Measurements from ENCODE around the gene TTC27. TPM values are rescaled to one million over a fixed set of nuclear protein-coding genes. Genes with fewer than 3 reads are reported as not detected.
A peak's percentile ranks its signal among the peaks of the same experiment; 100 is the strongest.

The TTC27 gene
- polyA plus RNA-seq (15.9 to 28.7 TPM (median 16.9 TPM) in 3 replicates), polyA minus RNA-seq (20.9 to 26.6 TPM (median 23.3 TPM) in 3 replicates)
- 32.8 TPM for polyA plus RNA-seq (2011; ENCODE audit: low read depth)
- polyA plus RNA-seq (2011; cell fraction: cytosol; rRNA removed) = 11.5 and 18.5 TPM in 2 replicates
- polyA plus RNA-seq (2011; cell fraction: nucleus; rRNA removed) = 17.6 and 22.0 TPM in 2 replicates
- polyA plus RNA-seq (2012; ENCODE audit: low replicate concordance) = 10.1 and 13.6 TPM in 2 replicates
- polyA minus RNA-seq (2011; cell fraction: cytosol; rRNA and poly(A)+ RNA removed) = 8.8 TPM
- 16.0 and 28.5 TPM in 2 replicates for polyA minus RNA-seq (2011; cell fraction: nucleus; rRNA and poly(A)+ RNA removed)

DNA sequence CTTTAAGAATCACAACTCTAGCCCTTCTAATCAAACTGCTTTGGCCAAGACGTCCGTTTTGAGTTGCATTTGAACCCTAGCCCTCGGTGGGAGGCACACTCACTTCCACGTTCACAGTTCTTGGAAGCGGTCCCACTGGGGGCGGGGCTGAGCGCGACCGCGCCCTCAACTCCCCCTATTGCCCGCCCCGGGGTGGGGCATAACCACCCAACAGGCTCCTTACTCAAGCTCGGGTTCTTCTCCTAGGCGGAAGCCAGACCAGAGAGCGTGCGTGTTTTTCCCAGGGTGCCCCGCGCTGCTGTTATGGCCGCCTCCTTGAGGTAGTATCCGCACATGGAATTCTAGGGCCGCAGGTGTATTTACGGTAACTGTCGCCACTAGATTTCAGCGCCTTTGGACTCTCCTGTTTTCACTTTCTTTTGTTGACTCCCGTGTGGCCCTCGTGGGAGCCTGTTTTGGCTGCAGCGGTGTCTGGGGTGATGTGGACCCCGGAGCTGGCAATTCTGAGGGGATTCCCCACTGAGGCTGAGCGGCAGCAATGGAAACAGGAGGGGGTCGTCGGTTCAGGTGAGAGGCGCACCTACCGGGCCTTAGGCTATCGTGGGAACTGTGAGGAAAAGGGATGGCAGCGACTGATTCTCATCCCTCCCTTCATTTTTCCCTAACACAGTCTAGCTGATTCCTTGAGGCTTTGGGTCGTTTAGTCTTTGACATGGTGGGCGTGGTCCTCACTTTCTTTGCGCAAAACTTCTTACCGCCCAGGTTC, at the start of gene TTC27:
Gene TTC27 (plus strand): TSS at position 237 of the 766 bp plus-strand sequence. CDS start 243 bp downstream, at position 480.
- Histone ChIP-seq H3K4me3 (ENCODE audit: control insufficient read depth in 2 of 3, extremely low read depth in 1 of 3, insufficient read depth in 2 of 3, low read depth in 1 of 3, low read length in 3 of 3) (peak within 1 kb of the TSS; percentile 60 to 96 (median 84)), H3K36me3 (ENCODE audit: control insufficient read depth in 2 of 2, extremely low read depth in 1 of 2, insufficient read depth in 2 of 2, low read length in 2 of 2) (peaks cover 0 to 3% of the 10 kb centered on the region in 2 experiments), H3K9me1 (ENCODE audit: control insufficient read depth, extremely low read depth, insufficient read depth, low read length) (no peaks in the 10 kb centered on the region), H4K20me1 (ENCODE audit: control insufficient read depth, extremely low read depth, insufficient read depth, low read length) (no peaks in the 10 kb centered on the region), H3K27me3 (ENCODE audit: control insufficient read depth, extremely low read depth, insufficient read depth, low read length) (no peaks in the 10 kb centered on the region), H3K9me3 (ENCODE audit: control insufficient read depth, low read depth, low read length) (no peaks in the 10 kb centered on the region), H2AFZ (ENCODE audit: control insufficient read depth, low read length) (peak within 1 kb of the TSS; percentile 99), H3K9ac (ENCODE audit: control insufficient read depth, extremely low read depth, insufficient read depth, low read length) (peak within 1 kb of the TSS; percentile 93), H3K27ac (ENCODE audit: control insufficient read depth, insufficient read depth, low read length) (peak within 1 kb of the TSS; percentile 88), H3K79me2 (ENCODE audit: control insufficient read depth, insufficient read depth, low read length) (peaks cover 14% of the 10 kb centered on the region), H3K4me2 (ENCODE audit: control insufficient read depth, extremely low read depth, insufficient read depth, low read depth, low read length) (peak within 1 kb of the TSS; percentile 99), H3K4me1 (ENCODE audit: control insufficient read depth, extremely low read depth, insufficient read depth, low read length) (peaks cover 8% of the 10 kb centered on the region)
- DNase-seq (ENCODE audit: low read depth, low spot score) = peak; percentile 86
- peak; percentile 83 for FAIRE-seq
- TF ChIP-seq, protein P1, sequence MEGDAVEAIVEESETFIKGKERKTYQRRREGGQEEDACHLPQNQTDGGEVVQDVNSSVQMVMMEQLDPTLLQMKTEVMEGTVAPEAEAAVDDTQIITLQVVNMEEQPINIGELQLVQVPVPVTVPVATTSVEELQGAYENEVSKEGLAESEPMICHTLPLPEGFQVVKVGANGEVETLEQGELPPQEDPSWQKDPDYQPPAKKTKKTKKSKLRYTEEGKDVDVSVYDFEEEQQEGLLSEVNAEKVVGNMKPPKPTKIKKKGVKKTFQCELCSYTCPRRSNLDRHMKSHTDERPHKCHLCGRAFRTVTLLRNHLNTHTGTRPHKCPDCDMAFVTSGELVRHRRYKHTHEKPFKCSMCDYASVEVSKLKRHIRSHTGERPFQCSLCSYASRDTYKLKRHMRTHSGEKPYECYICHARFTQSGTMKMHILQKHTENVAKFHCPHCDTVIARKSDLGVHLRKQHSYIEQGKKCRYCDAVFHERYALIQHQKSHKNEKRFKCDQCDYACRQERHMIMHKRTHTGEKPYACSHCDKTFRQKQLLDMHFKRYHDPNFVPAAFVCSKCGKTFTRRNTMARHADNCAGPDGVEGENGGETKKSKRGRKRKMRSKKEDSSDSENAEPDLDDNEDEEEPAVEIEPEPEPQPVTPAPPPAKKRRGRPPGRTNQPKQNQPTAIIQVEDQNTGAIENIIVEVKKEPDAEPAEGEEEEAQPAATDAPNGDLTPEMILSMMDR (optimal IDR thresholded peaks at IDR 0.05 in 1 of 3, IDR thresholded peaks at IDR 0.05 in 1 of 3, conservative IDR thresholded peaks at IDR 0.05 in 1 of 3; ENCODE audit: extremely low read depth in 1 of 3, insufficient read depth in 2 of 3, low read length in 3 of 3) = no peak
- no peak for TF ChIP-seq EZH2 (IDR thresholded peaks at IDR 0.05; ENCODE audit: low read length)
- dilution Hi-C loops (cut with MboI; ENCODE audit: extremely low pct_ligation_motif_present, low sequenced_read_pairs) = no loop called here

DNA sequence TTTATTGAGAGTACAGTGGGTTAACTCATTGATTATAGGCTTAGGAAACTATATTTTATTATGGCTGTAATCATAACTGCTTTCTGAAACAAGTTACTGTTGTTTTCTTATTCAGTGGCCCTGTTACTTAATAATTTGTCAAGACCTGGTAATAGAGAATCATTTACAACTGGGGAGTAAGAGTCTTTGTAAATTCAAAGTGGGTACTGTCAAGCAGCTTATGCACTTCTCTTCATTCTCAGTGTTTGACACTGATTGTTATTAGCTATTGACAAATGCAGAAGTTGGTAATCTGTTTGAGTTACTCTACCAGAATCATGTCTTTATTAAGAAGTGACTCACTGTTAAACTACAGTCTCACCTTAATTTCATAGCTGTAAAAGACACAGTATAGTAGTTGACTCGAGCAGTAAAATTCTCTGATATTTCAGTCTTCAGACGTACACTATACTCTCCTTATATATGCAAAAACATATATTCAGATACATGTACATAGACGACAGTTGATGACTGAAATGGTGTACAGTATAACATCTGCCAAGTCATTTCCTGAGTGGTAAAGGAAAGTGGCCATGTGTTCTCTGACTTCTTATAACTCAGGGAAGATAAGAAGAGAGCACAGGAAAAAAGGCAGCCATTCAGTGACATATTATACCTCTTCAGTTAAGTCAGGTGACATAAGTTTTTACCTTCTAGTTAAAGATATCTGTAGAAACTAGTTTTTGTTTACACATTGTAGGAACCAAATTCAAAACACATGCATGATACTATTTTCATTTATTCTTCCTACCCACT, 36.0 kb upstream of the TTC27 start:
- Histone ChIP-seq H3K27ac (ENCODE audit: control insufficient read depth, insufficient read depth, low read length) (no peak overlapping the region), H3K27me3 (ENCODE audit: control insufficient read depth, extremely low read depth, insufficient read depth, low read length) (no peaks in the 10 kb centered on the region), H3K9me3 (ENCODE audit: control insufficient read depth, low read depth, low read length) (no peaks in the 10 kb centered on the region), H4K20me1 (ENCODE audit: control insufficient read depth, extremely low read depth, insufficient read depth, low read length) (no peaks in the 10 kb centered on the region), H3K9ac (ENCODE audit: control insufficient read depth, extremely low read depth, insufficient read depth, low read length) (no peak overlapping the region), H3K36me3 (ENCODE audit: control insufficient read depth in 2 of 2, extremely low read depth in 1 of 2, insufficient read depth in 2 of 2, low read length in 2 of 2) (peaks cover 4% of the 10 kb centered on the region in 2 experiments), H3K9me1 (ENCODE audit: control insufficient read depth, extremely low read depth, insufficient read depth, low read length) (no peaks in the 10 kb centered on the region), H2AFZ (ENCODE audit: control insufficient read depth, low read length) (no peak overlapping the region), H3K79me2 (ENCODE audit: control insufficient read depth, insufficient read depth, low read length) (no peaks in the 10 kb centered on the region), H3K4me1 (ENCODE audit: control insufficient read depth, extremely low read depth, insufficient read depth, low read length) (no peaks in the 10 kb centered on the region), H3K4me3 (ENCODE audit: control insufficient read depth in 2 of 3, extremely low read depth in 1 of 3, insufficient read depth in 2 of 3, low read depth in 1 of 3, low read length in 3 of 3) (no peak overlapping the region), H3K4me2 (ENCODE audit: control insufficient read depth, extremely low read depth, insufficient read depth, low read depth, low read length) (no peak overlapping the region)
- DNase-seq (ENCODE audit: low read depth, low spot score) = no peak
- peak; percentile 26 for FAIRE-seq
- dilution Hi-C loops (cut with MboI; ENCODE audit: extremely low pct_ligation_motif_present, low sequenced_read_pairs) = no loop called here
- TF ChIP-seq, protein P1 (optimal IDR thresholded peaks at IDR 0.05 in 1 of 3, IDR thresholded peaks at IDR 0.05 in 1 of 3, conservative IDR thresholded peaks at IDR 0.05 in 1 of 3; ENCODE audit: extremely low read depth in 1 of 3, insufficient read depth in 2 of 3, low read length in 3 of 3) = no peak
- TF ChIP-seq EZH2 (IDR thresholded peaks at IDR 0.05; ENCODE audit: low read length) = no peak

Data from keratinocyte (primary cell).